ENCODE measurements around the gene HMGB4. TPM values are rescaled to one million over a fixed set of nuclear protein-coding genes. Genes with fewer than 3 reads are reported as not detected.

Gene HMGB4
- total and polyA plus RNA-seq, 2 of the 4 experiments (the other 2 are of a cell fraction) = not detected

DNA sequence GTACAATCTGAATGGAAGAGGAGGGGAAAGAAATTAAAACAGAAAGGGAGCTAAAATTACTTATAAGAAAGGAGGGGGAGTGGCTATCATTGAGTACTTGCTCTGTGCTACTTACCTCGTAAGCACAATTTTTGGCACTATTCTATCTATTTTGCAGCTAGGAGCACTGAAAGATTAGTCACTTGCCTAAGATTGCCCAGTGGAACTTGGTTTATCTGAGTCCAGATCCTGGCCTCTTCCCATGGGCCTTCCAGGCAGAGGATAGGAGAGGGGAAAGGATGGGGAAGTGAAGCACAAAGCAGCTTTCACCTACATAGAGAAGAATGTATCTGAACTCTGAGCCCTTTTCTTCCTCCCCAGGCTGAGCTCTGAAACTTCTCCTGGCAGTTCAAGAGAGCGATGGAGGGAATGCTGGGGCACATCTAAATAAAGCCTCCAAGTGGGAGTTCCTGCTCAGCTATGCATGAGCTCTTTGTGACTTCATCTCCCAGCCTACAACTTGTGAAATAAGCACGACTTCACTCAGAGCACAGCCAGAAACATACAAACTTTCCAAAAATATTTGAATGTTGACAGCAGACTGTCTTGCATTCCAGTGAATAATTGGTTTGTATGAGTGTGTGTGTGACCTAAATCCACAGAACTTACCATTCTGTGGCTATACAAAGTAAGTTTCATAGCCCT is 29.4 kb downstream of the HMGB4 start:
- no peak overlapping the region for H3K27ac ChIP-seq (ENCODE audit: insufficient read depth, low read length)
- in situ Hi-C loops (cut with MboI; ENCODE audit: low sequenced_read_pairs) (no loop called here), dilution Hi-C loops (cut with HindIII; ENCODE audit: low sequenced_read_pairs, unreplicated experiment) (no loop called here), intact Hi-C loops (cut with micrococcal nuclease) (no loop called here)
- no peak overlapping the region for H2AFZ ChIP-seq (replicated peaks; ENCODE audit: low read length, poor library complexity)
- no peaks in the 10 kb centered on the region for H3K27me3 ChIP-seq (ENCODE audit: control insufficient read depth, insufficient read depth, low read length)
- H3K36me3 ChIP-seq (ENCODE audit: control insufficient read depth, insufficient read depth, low read length) = no peaks in the 10 kb centered on the region
- H4K20me1 ChIP-seq (ENCODE audit: insufficient read depth, low read length) = no peaks in the 10 kb centered on the region
- no peak overlapping the region for H2BK20ac ChIP-seq (ENCODE audit: low read depth, low read length)
- no peaks in the 10 kb centered on the region for H3K9me1 ChIP-seq (ENCODE audit: insufficient read depth, low read length)
- H3K9ac ChIP-seq (ENCODE audit: low read depth, low read length) = no peak overlapping the region
- H2AK5ac ChIP-seq (ENCODE audit: low read depth, low read length) = no peak overlapping the region
- H3K4me3 ChIP-seq (ENCODE audit: insufficient read depth, low read depth, low read length) = no peak overlapping the region
- no peak overlapping the region for H2BK5ac ChIP-seq (ENCODE audit: low read depth, low read length, poor library complexity, severe bottlenecking)
- H3K23ac ChIP-seq (ENCODE audit: low read depth, low read length) = no peak overlapping the region
- H3K4ac ChIP-seq (ENCODE audit: low read depth, low read length) = no peak overlapping the region
- no peak overlapping the region for H2BK120ac ChIP-seq (ENCODE audit: low read depth, low read length)
- no peak overlapping the region for H2BK15ac ChIP-seq (ENCODE audit: low read depth, low read length)
- no TSS peak for BruUV-seq (replicated peaks)
- no peak overlapping the region for H2AK9ac ChIP-seq (replicated peaks; ENCODE audit: low read depth, low read length, poor library complexity)
- no peak overlapping the region for H3K4me2 ChIP-seq (ENCODE audit: low read depth, low read length)
- H3K9me3 ChIP-seq (ENCODE audit: control insufficient read depth, insufficient read depth, low read length) = peaks cover 26% of the 10 kb centered on the region
- H3K56ac ChIP-seq (ENCODE audit: extremely low read depth, insufficient read depth, low read length) = no peak overlapping the region
- no peak overlapping the region for H3K14ac ChIP-seq (replicated peaks; ENCODE audit: low read depth, low read length)
- no peak overlapping the region for H3K18ac ChIP-seq (ENCODE audit: low read depth, low read length)
- H4K8ac ChIP-seq (ENCODE audit: low read depth in 2 of 2, low read length in 2 of 2) = no peak overlapping the region
- TF ChIP-seq CEBPB (IDR thresholded peaks at IDR 0.05; ENCODE audit: low read depth, low read length) (no peak), FOS (IDR thresholded peaks at IDR 0.05; ENCODE audit: low read depth, low read length) (no peak), SMC3 (IDR thresholded peaks at IDR 0.05; ENCODE audit: low read depth, low read length) (no peak), MXI1 (IDR thresholded peaks at IDR 0.05; ENCODE audit: borderline replicate concordance, low read depth, low read length) (no peak), RFX5 (IDR thresholded peaks at IDR 0.05; ENCODE audit: low read depth, low read length) (no peak), POLR2A (IDR thresholded peaks at IDR 0.05; ENCODE audit: low read depth, low read length) (no peak), NFE2L2 (IDR thresholded peaks at IDR 0.05; ENCODE audit: low read depth, low read length) (no peak), ELK1 (IDR thresholded peaks at IDR 0.05; ENCODE audit: borderline replicate concordance, low read depth, low read length) (no peak), CHD1 (IDR thresholded peaks at IDR 0.05; ENCODE audit: low read depth, low read length) (no peak)
- TF ChIP-seq, protein P1, sequence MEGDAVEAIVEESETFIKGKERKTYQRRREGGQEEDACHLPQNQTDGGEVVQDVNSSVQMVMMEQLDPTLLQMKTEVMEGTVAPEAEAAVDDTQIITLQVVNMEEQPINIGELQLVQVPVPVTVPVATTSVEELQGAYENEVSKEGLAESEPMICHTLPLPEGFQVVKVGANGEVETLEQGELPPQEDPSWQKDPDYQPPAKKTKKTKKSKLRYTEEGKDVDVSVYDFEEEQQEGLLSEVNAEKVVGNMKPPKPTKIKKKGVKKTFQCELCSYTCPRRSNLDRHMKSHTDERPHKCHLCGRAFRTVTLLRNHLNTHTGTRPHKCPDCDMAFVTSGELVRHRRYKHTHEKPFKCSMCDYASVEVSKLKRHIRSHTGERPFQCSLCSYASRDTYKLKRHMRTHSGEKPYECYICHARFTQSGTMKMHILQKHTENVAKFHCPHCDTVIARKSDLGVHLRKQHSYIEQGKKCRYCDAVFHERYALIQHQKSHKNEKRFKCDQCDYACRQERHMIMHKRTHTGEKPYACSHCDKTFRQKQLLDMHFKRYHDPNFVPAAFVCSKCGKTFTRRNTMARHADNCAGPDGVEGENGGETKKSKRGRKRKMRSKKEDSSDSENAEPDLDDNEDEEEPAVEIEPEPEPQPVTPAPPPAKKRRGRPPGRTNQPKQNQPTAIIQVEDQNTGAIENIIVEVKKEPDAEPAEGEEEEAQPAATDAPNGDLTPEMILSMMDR (conservative IDR thresholded peaks at IDR 0.05; ENCODE audit: low read depth, low read length) = no peak
- POLR2A ChIA-PET (ENCODE audit: unreplicated experiment) = no interaction called here
- peak; percentile 29 for DNase-seq
- WGBS, 2 experiments (ENCODE audit: extremely low coverage in 2 of 2, insufficient read length in 1 of 2) = no CpG with 5 or more reads among the region's 3 CpGs
- no peaks in the 10 kb centered on the region for H3K79me1 ChIP-seq (ENCODE audit: low read depth in 1 of 2, low read length in 2 of 2)
- H4K91ac ChIP-seq (ENCODE audit: insufficient read depth, low read depth, low read length) = no peak overlapping the region
- CTCF ChIA-PET = no interaction called here
- peak; percentile 81 for ATAC-seq (ENCODE audit: low read depth)
- H4K5ac ChIP-seq (ENCODE audit: low read depth, low read length) = no peak overlapping the region
- no peaks in the 10 kb centered on the region; the same call in 1 of the 2 replicates for H3K4me1 ChIP-seq (ENCODE audit: control insufficient read depth, insufficient read depth, low read length)
